HK-2 (cell line): Measurements from ENCODE around the gene RHOF.

Experiments
- DNase-seq: peaks from one replicate; pipeline ENCODE4 v3.0.0-alpha.2; 2018; ENCODE audit not compliant: unreplicated experiment

Gene RHOF

GRCh38 chr12:121793440-121793837, at the start of gene RHOF:
Gene RHOF, minus strand, starts transcription at chr12:121793688. Its CDS starts 55 bp downstream, at chr12:121793633.
- no peak for DNase-seq

GRCh38 chr12:121839993-121840761, 46.7 kb upstream of the RHOF start:
- no peak for DNase-seq

- DNase-seq = no peak
Observed at GRCh38 chr12:121839106-121839992, 45.9 kb upstream of the RHOF start.

GRCh38 chr12:121838126-121838525, 44.6 kb upstream of the RHOF start:
- no peak for DNase-seq

- no peak for DNase-seq
Observed at GRCh38 chr12:121837680-121838079, 44.2 kb upstream of the RHOF start.

- no peak for DNase-seq
Observed at GRCh38 chr12:121831571-121832245, 38.2 kb upstream of the RHOF start.

GRCh38 chr12:121830588-121831265, 37.2 kb upstream of the RHOF start:
- DNase-seq = no peak

- DNase-seq = no peak
Observed at GRCh38 chr12:121830134-121830533, 36.6 kb upstream of the RHOF start.

- DNase-seq = no peak
Observed at GRCh38 chr12:121829250-121829918, 35.9 kb upstream of the RHOF start.

GRCh38 chr12:121828826-121829225, 35.3 kb upstream of the RHOF start:
- no peak for DNase-seq

GRCh38 chr12:121828306-121828705, 34.8 kb upstream of the RHOF start:
- no peak for DNase-seq

GRCh38 chr12:121827351-121828099, 34.0 kb upstream of the RHOF start:
- no peak for DNase-seq

- no peak for DNase-seq
Observed at GRCh38 chr12:121826318-121827150, 33.0 kb upstream of the RHOF start.

- DNase-seq = no peak
Observed at GRCh38 chr12:121825041-121825523, 31.6 kb upstream of the RHOF start.

- DNase-seq = no peak
Observed at GRCh38 chr12:121823727-121824115, 30.2 kb upstream of the RHOF start.

GRCh38 chr12:121823101-121823726, 29.7 kb upstream of the RHOF start:
- no peak for DNase-seq

GRCh38 chr12:121822393-121823100, 29.1 kb upstream of the RHOF start:
- DNase-seq = no peak

- DNase-seq = no peak
Observed at GRCh38 chr12:121820056-121820455, 26.6 kb upstream of the RHOF start.
